Measurements from ENCODE around the gene MICAL3.

Gene MICAL3

GRCh38 chr22:17912945-17913721, 111.2 kb downstream of the MICAL3 start:
- Histone ChIP-seq H3K4ac (ENCODE audit: low read depth, low read length) (no peak overlapping the region), H3K18ac (ENCODE audit: low read length) (no peak overlapping the region), H4K5ac (ENCODE audit: low read length) (no peak overlapping the region), H2AK5ac (ENCODE audit: low read length) (no peak overlapping the region), H4K8ac (ENCODE audit: low read depth, low read length) (no peak overlapping the region), H3K4me1 (ENCODE audit: control insufficient read depth, low read depth, low read length) (peaks cover 5% of the 10 kb centered on the region), H3K79me1 (ENCODE audit: low read length) (peaks cover 18% of the 10 kb centered on the region), H3K23ac (ENCODE audit: low read length) (no peak overlapping the region), H3K36me3 (ENCODE audit: control insufficient read depth, insufficient read depth, low read length) (no peaks in the 10 kb centered on the region), H3K56ac (ENCODE audit: low read length) (peak overlapping the region; percentile 1), H3K79me2 (ENCODE audit: control insufficient read depth, insufficient read depth, low read length) (peaks cover 12% of the 10 kb centered on the region), H3K27ac (ENCODE audit: low read depth, low read length) (no peak overlapping the region), H3K9ac (ENCODE audit: low read length) (no peak overlapping the region), H2BK5ac (ENCODE audit: low read length) (no peak overlapping the region), H2BK15ac (replicated peaks; ENCODE audit: low read depth) (no peak overlapping the region), H3K4me3 (ENCODE audit: low read length) (no peak overlapping the region), H3K27me3 (ENCODE audit: insufficient read depth, low read length, poor library complexity) (no peaks in the 10 kb centered on the region), H3K4me2 (ENCODE audit: low read length) (no peak overlapping the region), H2BK120ac (ENCODE audit: low read depth, low read length) (no peak overlapping the region)
- DNase-seq, result no peak
- no CpG with 5 or more reads among the region's 12 CpGs for WGBS (ENCODE audit: extremely low coverage, insufficient coverage, low lambda C conversion rate)

GRCh38 chr22:17911887-17912286, 112.5 kb downstream of the MICAL3 start:
- no CpG with 5 or more reads among the region's 4 CpGs for WGBS (ENCODE audit: extremely low coverage, insufficient coverage, low lambda C conversion rate)
- H4K5ac ChIP-seq (ENCODE audit: low read length), result no peak overlapping the region

DNA sequence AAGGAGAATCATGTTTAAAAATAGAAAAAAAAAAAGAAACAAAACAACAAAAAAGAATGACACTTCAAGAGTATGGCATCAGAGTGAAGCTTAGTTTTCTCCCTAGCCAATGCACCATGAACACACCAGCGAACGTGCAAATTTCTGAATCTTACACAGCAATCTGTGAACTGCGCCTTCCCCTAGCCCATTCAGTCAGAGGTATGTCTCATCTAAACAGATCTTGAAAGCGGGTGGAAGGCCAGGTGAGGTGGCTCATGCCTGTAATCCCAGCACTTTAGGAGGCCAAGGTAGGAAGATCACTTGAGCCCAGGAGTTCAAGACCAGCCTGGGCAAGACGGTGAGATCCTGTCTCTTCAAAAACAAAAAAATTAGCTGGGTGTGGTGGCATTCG, 113.1 kb downstream of the MICAL3 start:
- Histone ChIP-seq H3K27ac (ENCODE audit: low read depth, low read length) (no peak overlapping the region), H2AK5ac (ENCODE audit: low read length) (no peak overlapping the region), H3K36me3 (ENCODE audit: control insufficient read depth, insufficient read depth, low read length) (no peaks in the 10 kb centered on the region), H3K9ac (ENCODE audit: low read length) (no peak overlapping the region), H2BK5ac (ENCODE audit: low read length) (no peak overlapping the region), H4K5ac (ENCODE audit: low read length) (no peak overlapping the region), H3K27me3 (ENCODE audit: insufficient read depth, low read length, poor library complexity) (no peaks in the 10 kb centered on the region), H3K79me2 (ENCODE audit: control insufficient read depth, insufficient read depth, low read length) (peaks cover 6% of the 10 kb centered on the region), H3K4ac (ENCODE audit: low read depth, low read length) (no peak overlapping the region), H3K56ac (ENCODE audit: low read length) (no peak overlapping the region), H3K4me3 (ENCODE audit: low read length) (no peak overlapping the region), H2BK15ac (replicated peaks; ENCODE audit: low read depth) (no peak overlapping the region), H4K8ac (ENCODE audit: low read depth, low read length) (no peak overlapping the region), H3K4me1 (ENCODE audit: control insufficient read depth, low read depth, low read length) (peaks cover 5% of the 10 kb centered on the region), H3K18ac (ENCODE audit: low read length) (no peak overlapping the region), H3K23ac (ENCODE audit: low read length) (no peak overlapping the region), H2BK120ac (ENCODE audit: low read depth, low read length) (no peak overlapping the region), H3K4me2 (ENCODE audit: low read length) (no peak overlapping the region), H3K79me1 (ENCODE audit: low read length) (peaks cover 13% of the 10 kb centered on the region)
- DNase-seq, result no peak
- WGBS (ENCODE audit: extremely low coverage, insufficient coverage, low lambda C conversion rate), result no CpG with 5 or more reads among the region's 6 CpGs

More at GRCh38 chr22:17911887-17912286, 112.5 kb downstream of the MICAL3 start:
- no peak overlapping the region for H3K56ac ChIP-seq (ENCODE audit: low read length)
- no peaks in the 10 kb centered on the region for H3K27me3 ChIP-seq (ENCODE audit: insufficient read depth, low read length, poor library complexity)
- H2BK5ac ChIP-seq (ENCODE audit: low read length), result no peak overlapping the region
- peaks cover 5% of the 10 kb centered on the region for H3K4me1 ChIP-seq (ENCODE audit: control insufficient read depth, low read depth, low read length)
- DNase-seq, result no peak
- H3K36me3 ChIP-seq (ENCODE audit: control insufficient read depth, insufficient read depth, low read length), result no peaks in the 10 kb centered on the region
- peaks cover 6% of the 10 kb centered on the region for H3K79me2 ChIP-seq (ENCODE audit: control insufficient read depth, insufficient read depth, low read length)
- no peak overlapping the region for H4K8ac ChIP-seq (ENCODE audit: low read depth, low read length)
- H3K4me2 ChIP-seq (ENCODE audit: low read length), result no peak overlapping the region
- no peak overlapping the region for H3K4ac ChIP-seq (ENCODE audit: low read depth, low read length)
- H3K79me1 ChIP-seq (ENCODE audit: low read length), result peaks cover 13% of the 10 kb centered on the region
- H3K23ac ChIP-seq (ENCODE audit: low read length), result no peak overlapping the region
- no peak overlapping the region for H2AK5ac ChIP-seq (ENCODE audit: low read length)
- H3K4me3 ChIP-seq (ENCODE audit: low read length), result no peak overlapping the region
- no peak overlapping the region for H2BK15ac ChIP-seq (replicated peaks; ENCODE audit: low read depth)
- no peak overlapping the region for H3K27ac ChIP-seq (ENCODE audit: low read depth, low read length)
- no peak overlapping the region for H3K9ac ChIP-seq (ENCODE audit: low read length)
- no peak overlapping the region for H3K18ac ChIP-seq (ENCODE audit: low read length)
- no peak overlapping the region for H2BK120ac ChIP-seq (ENCODE audit: low read depth, low read length)

GRCh38 chr22:17910561-17911311, 113.6 kb downstream of the MICAL3 start:
- Histone ChIP-seq H3K27me3 (ENCODE audit: insufficient read depth, low read length, poor library complexity) (no peaks in the 10 kb centered on the region), H3K79me1 (ENCODE audit: low read length) (peaks cover 11% of the 10 kb centered on the region), H3K4me3 (ENCODE audit: low read length) (no peak overlapping the region), H3K4me1 (ENCODE audit: control insufficient read depth, low read depth, low read length) (peaks cover 5% of the 10 kb centered on the region), H2BK120ac (ENCODE audit: low read depth, low read length) (no peak overlapping the region), H3K56ac (ENCODE audit: low read length) (peak overlapping the region; percentile 20), H4K5ac (ENCODE audit: low read length) (no peak overlapping the region), H3K9ac (ENCODE audit: low read length) (peak overlapping the region; percentile 31), H2BK5ac (ENCODE audit: low read length) (no peak overlapping the region), H2BK15ac (replicated peaks; ENCODE audit: low read depth) (no peak overlapping the region), H3K18ac (ENCODE audit: low read length) (no peak overlapping the region), H3K79me2 (ENCODE audit: control insufficient read depth, insufficient read depth, low read length) (peaks cover 6% of the 10 kb centered on the region), H2AK5ac (ENCODE audit: low read length) (no peak overlapping the region), H3K4ac (ENCODE audit: low read depth, low read length) (no peak overlapping the region), H3K4me2 (ENCODE audit: low read length) (no peak overlapping the region), H3K23ac (ENCODE audit: low read length) (no peak overlapping the region), H3K36me3 (ENCODE audit: control insufficient read depth, insufficient read depth, low read length) (no peaks in the 10 kb centered on the region), H3K27ac (ENCODE audit: low read depth, low read length) (no peak overlapping the region), H4K8ac (ENCODE audit: low read depth, low read length) (no peak overlapping the region)
- peak; percentile 94 for DNase-seq
- no CpG with 5 or more reads among the region's 12 CpGs for WGBS (ENCODE audit: extremely low coverage, insufficient coverage, low lambda C conversion rate)

DNA sequence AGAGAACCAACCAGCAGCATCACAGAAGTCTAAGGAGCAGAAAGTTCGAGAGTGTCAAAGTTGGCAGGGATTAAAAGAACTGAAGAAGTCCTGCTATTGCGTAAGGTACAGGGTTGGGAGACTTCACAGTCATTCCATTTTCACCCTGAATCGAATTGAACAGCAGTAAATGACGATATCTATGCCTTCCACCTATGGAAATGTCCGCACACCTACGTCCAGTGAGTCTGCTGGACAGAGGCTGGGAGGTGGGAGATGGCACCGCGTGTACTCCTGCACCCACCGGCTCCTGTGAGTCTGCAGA, 116.7 kb downstream of the MICAL3 start:
- no peak overlapping the region for H2BK5ac ChIP-seq (ENCODE audit: low read length)
- no peak overlapping the region for H3K9ac ChIP-seq (ENCODE audit: low read length)
- no peak overlapping the region for H3K4me3 ChIP-seq (ENCODE audit: low read length)
- H3K27ac ChIP-seq (ENCODE audit: low read depth, low read length), result no peak overlapping the region
- no peak overlapping the region for H3K18ac ChIP-seq (ENCODE audit: low read length)
- H3K79me2 ChIP-seq (ENCODE audit: control insufficient read depth, insufficient read depth, low read length), result peaks cover 4% of the 10 kb centered on the region
- no peak overlapping the region for H3K4me2 ChIP-seq (ENCODE audit: low read length)
- H3K4ac ChIP-seq (ENCODE audit: low read depth, low read length), result no peak overlapping the region
- no peak overlapping the region for H3K23ac ChIP-seq (ENCODE audit: low read length)
- peaks cover 2% of the 10 kb centered on the region for H3K4me1 ChIP-seq (ENCODE audit: control insufficient read depth, low read depth, low read length)
- no peaks in the 10 kb centered on the region for H3K36me3 ChIP-seq (ENCODE audit: control insufficient read depth, insufficient read depth, low read length)
- H3K27me3 ChIP-seq (ENCODE audit: insufficient read depth, low read length, poor library complexity), result no peaks in the 10 kb centered on the region
- DNase-seq, result no peak
- no peak overlapping the region for H2BK15ac ChIP-seq (replicated peaks; ENCODE audit: low read depth)
- no peak overlapping the region for H4K8ac ChIP-seq (ENCODE audit: low read depth, low read length)
- WGBS (ENCODE audit: extremely low coverage, insufficient coverage, low lambda C conversion rate), result no CpG with 5 or more reads among the region's 9 CpGs
- H2AK5ac ChIP-seq (ENCODE audit: low read length), result no peak overlapping the region
- H4K5ac ChIP-seq (ENCODE audit: low read length), result no peak overlapping the region
- H2BK120ac ChIP-seq (ENCODE audit: low read depth, low read length), result no peak overlapping the region
- peaks cover 6% of the 10 kb centered on the region for H3K79me1 ChIP-seq (ENCODE audit: low read length)
- H3K56ac ChIP-seq (ENCODE audit: low read length), result no peak overlapping the region

Measured in mesendoderm (in vitro differentiated cells).